Retina (tissue), 1 donor: ENCODE results near the gene PTPN14.

Source experiments
- DNase-seq: peaks from one replicate; pipeline ENCODE4 v3.0.0-alpha.2; 2016

PTPN14 gene

GRCh38 chr1:214324896-214325800, 226.3 kb downstream of the PTPN14 start:
- no peak for DNase-seq

- DNase-seq: no peak
Observed at GRCh38 chr1:214321705-214322453, 229.5 kb downstream of the PTPN14 start.

GRCh38 chr1:214319938-214320337, 231.5 kb downstream of the PTPN14 start:
- no peak for DNase-seq

GRCh38 chr1:214318956-214319736, 232.3 kb downstream of the PTPN14 start:
- DNase-seq: peak; percentile 68

GRCh38 chr1:214318356-214318755, 233.0 kb downstream of the PTPN14 start:
- no peak for DNase-seq

GRCh38 chr1:214317734-214318133, 233.7 kb downstream of the PTPN14 start:
- DNase-seq: no peak

GRCh38 chr1:214317300-214317699, 234.1 kb downstream of the PTPN14 start:
- no peak for DNase-seq

- DNase-seq: no peak
Observed at GRCh38 chr1:214316593-214316992, 234.8 kb downstream of the PTPN14 start.

GRCh38 chr1:214314178-214314843, 237.1 kb downstream of the PTPN14 start:
- peak; percentile 47 for DNase-seq

- no peak for DNase-seq
Observed at GRCh38 chr1:214312530-214313051, 238.8 kb downstream of the PTPN14 start.

- no peak for DNase-seq
Observed at GRCh38 chr1:214310777-214311690, 240.4 kb downstream of the PTPN14 start.

- DNase-seq: no peak
Observed at GRCh38 chr1:214310010-214310409, 241.4 kb downstream of the PTPN14 start.

- no peak for DNase-seq
Observed at GRCh38 chr1:214306269-214306668, 245.1 kb downstream of the PTPN14 start.

- DNase-seq: no peak
Observed at GRCh38 chr1:214305164-214305751, 246.1 kb downstream of the PTPN14 start.

GRCh38 chr1:214303141-214303930, 248.1 kb downstream of the PTPN14 start:
- no peak for DNase-seq

GRCh38 chr1:214301526-214301925, 249.9 kb downstream of the PTPN14 start:
- DNase-seq: no peak

- DNase-seq: no peak
Observed at GRCh38 chr1:214300149-214300780, 251.1 kb downstream of the PTPN14 start.
